ENCODE measurements around the gene ADAM30. TPM values are rescaled to one million over a fixed set of nuclear protein-coding genes. Genes with fewer than 3 reads are reported as not detected.

ADAM30 gene
- total RNA-seq, 2 experiments from 2014 or later: not detected

DNA sequence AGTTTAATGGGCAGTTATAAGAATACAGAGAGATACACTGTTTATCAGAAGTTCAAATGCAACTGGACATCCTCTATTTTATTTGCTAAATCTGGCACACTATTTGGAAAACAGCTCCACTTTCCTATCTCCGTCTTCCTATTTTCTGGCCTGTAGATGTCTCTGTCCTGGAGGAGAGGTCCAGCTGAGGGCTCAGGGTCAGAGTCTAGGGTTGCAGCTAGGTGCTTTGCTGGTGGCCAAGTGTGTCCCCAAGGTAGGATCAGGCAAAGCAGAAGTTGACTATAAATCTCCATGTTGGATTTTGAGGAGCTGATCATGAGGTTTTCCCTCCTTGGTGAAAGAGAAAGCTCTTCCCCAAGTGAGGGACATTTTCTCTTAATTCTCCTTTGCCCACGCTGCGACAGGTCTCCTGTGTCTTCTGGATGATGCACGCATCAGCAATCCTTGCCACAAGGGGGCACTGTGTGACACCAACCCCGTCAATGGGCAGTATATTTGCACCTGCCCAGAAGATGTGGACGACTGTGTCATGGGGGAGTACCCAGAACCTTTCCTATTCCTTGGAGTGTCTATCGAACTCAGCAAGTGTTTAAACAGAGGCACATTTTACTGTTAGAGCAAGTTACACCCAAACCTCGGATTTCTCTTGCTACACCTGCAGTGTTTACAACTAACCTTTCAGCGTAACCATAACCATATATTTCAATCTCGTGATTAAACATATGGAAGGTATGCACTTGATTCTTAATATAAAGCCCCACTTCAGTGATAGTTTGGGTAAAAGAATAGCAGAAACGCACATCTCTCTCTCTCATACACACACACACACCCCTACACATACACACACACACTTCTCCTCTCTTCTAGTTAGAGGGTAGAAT lies 10.2 kb downstream of the ADAM30 start:
- CTCF ChIA-PET: interaction anchor here (0.6 to 2.4 kb wide), 17 partner anchors 11 to 291 kb away, joined by 3 to 16 read pairs (median 3); partner anchors contain the start of gene PHGDH
- H3K27ac Mint-ChIP-seq: no peak overlapping the region
- intact Hi-C loops (cut with micrococcal nuclease): loop anchor here (10.0 kb wide), 1 partner anchor 259 kb away; no protein-coding TSS in a partner anchor

DNA sequence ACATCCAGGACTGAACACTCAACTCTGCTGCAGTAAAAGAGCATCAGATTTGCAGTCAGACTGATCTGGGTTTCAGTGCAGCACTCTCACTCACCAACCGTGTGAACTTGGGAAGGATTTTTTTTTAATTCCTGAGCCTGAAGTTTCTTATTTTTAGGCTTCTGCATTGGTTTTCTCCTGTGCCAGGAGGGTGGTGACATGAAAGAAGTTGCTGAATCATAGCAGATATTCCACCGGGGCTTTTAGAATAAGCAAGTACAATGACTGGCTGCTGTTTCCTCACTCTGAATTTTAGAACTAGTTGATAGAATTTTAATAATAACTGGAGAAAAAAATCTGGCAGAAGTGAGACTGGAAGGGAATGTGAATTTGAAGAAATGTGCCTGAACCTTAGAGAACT lies 11.6 kb downstream of the ADAM30 start:
- intact Hi-C loops (cut with micrococcal nuclease): loop anchor here (10.0 kb wide), 1 partner anchor 260 kb away; no protein-coding TSS in a partner anchor
- Mint-ChIP-seq H3K9me3 (peaks cover 5% of the 10 kb centered on the region), H3K4me1 (ENCODE audit: low read depth) (no peaks in the 10 kb centered on the region), H3K36me3 (ENCODE audit: low read depth) (peaks cover 5% of the 10 kb centered on the region), H3K27ac (no peak overlapping the region), H3K27me3 (ENCODE audit: low read depth) (peaks cover 9% of the 10 kb centered on the region), H3K4me3 (no peak overlapping the region)
- CTCF ChIA-PET: interaction anchor here (1.7 to 2.8 kb wide), 2 partner anchors 13 to 17 kb away, joined by 8 to 11 read pairs; no protein-coding TSS in a partner anchor
- DNase-seq: no peak

More for the DNA sequence above, 10.2 kb downstream of the ADAM30 start:
- H3K36me3 Mint-ChIP-seq (ENCODE audit: low read depth): peaks cover 5% of the 10 kb centered on the region
- peak; percentile 76 for DNase-seq
- H3K4me3 Mint-ChIP-seq: no peak overlapping the region
- peaks cover 9% of the 10 kb centered on the region for H3K27me3 Mint-ChIP-seq (ENCODE audit: low read depth)
- no peaks in the 10 kb centered on the region for H3K4me1 Mint-ChIP-seq (ENCODE audit: low read depth)
- peaks cover 5% of the 10 kb centered on the region for H3K9me3 Mint-ChIP-seq

DNA sequence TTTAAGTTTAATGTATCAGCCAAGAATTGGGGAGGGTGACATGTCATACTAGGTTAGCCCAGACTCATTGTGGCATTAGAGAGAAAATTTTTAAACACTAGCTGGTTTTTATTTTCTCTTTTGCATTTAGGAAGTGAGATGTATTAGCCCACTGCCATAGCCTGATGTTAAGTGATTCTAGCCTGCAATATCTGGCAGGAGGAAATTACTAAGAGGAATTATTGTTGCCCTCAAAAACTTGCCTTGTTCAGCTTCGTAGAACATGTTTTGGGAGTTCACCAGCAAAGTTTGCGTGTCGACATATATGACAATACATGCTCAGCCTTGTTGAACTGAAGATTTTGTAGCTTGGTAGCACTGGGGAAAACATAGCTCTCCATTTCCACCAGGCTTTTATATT lies 12.5 kb downstream of the ADAM30 start:
- Mint-ChIP-seq H3K4me3 (no peak overlapping the region), H3K9me3 (peaks cover 5% of the 10 kb centered on the region), H3K4me1 (ENCODE audit: low read depth) (no peaks in the 10 kb centered on the region), H3K27me3 (ENCODE audit: low read depth) (peaks cover 9% of the 10 kb centered on the region), H3K36me3 (ENCODE audit: low read depth) (peaks cover 5% of the 10 kb centered on the region), H3K27ac (no peak overlapping the region)
- DNase-seq: no peak
- CTCF ChIA-PET: interaction anchor here (0.7 to 2.8 kb wide), 4 partner anchors 12 to 137 kb away, joined by 3 to 11 read pairs (median 6); no protein-coding TSS in a partner anchor
- intact Hi-C loops (cut with micrococcal nuclease): loop anchor here (10.0 kb wide), 1 partner anchor 261 kb away; no protein-coding TSS in a partner anchor

DNA sequence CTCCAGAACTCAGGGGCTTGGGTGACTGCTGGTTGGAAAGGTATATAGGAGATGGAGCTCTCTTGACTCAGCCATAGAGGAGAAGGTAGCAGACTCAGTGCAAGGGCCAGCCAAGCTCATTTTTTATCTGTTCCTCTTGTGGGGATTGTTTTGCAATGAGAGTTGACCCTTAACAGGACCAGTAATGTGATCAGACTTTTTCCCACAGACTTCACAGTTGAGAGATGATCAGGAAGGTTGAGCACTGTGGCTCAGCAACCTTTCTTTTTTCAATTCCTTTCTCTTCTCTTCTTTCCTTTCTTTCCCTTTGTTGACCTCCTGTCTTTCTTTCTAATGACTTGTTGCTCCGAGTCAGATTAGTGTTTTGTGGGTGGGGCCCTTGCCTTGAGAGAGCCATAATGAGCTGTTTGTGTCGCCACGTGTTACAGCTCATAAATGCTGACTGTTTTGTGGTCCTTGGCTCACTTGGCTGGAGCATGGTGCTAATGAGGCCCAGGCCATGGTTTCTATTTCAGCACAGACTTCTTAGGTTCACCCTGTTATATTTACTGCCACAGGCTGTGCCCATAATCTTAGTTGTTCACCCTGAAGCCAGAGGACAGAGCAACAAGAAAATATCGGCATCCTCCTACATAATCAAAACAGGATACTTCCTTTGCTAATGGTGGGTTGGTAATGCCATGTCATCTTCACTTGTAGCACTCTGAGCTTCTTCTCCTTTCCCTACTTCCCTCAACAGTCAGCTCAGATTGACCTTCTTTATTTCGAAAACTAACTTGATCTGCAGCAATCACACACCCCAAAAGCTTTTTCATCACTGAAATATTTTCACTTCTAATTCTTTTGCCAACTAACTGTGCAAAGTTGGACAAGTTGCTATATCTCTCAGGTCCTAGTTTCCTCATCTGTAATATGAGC lies 13.9 kb downstream of the ADAM30 start:
- H3K4me1 Mint-ChIP-seq (ENCODE audit: low read depth): no peaks in the 10 kb centered on the region
- intact Hi-C loops (cut with micrococcal nuclease): loop anchor here (10.0 kb wide), 1 partner anchor 262 kb away; no protein-coding TSS in a partner anchor
- no peak overlapping the region for H3K27ac Mint-ChIP-seq
- H3K36me3 Mint-ChIP-seq (ENCODE audit: low read depth): no peaks in the 10 kb centered on the region
- peaks cover 9% of the 10 kb centered on the region for H3K27me3 Mint-ChIP-seq (ENCODE audit: low read depth)
- no peaks in the 10 kb centered on the region for H3K9me3 Mint-ChIP-seq
- H3K4me3 Mint-ChIP-seq: no peak overlapping the region
- DNase-seq: no peak
- CTCF ChIA-PET: interaction anchor here (0.7 to 2.8 kb wide), 4 partner anchors 10 to 124 kb away, joined by 3 to 8 read pairs (median 3); no protein-coding TSS in a partner anchor

DNA sequence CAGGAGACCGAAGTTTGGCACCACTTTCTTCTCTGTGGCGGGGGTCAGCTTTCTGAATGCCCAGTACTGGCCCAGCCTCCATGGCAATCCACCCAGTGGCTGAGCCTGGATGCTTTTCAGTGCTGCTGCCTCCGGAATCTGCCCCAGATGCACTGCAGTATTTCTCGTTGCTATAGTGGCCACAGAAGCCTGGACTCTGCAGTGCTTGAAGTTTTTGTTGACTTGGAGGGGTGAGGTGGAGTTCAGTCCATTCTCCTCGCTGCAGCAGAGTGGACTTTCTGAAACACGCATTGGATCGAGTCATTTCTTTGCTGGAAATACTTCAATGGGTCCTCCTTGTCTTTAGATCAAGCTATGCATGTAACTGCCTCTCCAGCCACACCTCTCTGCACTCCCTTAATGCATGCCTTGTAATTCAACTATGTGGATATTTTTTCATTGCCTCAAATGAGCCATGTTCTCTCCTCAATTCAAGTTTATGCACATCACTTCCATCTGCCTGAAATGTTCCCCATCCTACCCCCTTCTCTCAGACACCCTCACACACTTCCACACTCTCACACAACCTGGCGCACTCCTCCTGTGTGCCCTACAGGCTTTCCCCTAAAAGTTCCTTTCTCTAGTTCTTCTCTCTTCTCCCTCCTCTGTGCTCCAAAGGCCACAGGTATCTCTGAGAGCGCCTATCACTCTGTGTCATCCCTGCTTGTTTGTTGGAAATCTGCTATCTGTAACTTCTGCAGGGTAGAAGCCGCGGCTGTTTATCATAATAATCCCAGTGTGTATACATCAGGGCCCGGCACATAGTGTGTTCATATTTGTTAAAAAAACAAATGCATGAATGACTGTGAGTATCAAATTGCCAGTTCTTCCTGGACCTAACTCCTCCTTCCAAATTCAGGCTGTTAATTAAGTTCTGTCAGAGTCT lies 16.5 kb downstream of the ADAM30 start:
- Mint-ChIP-seq H3K4me3 (no peak overlapping the region), H3K36me3 (ENCODE audit: low read depth) (no peaks in the 10 kb centered on the region), H3K27me3 (ENCODE audit: low read depth) (no peaks in the 10 kb centered on the region), H3K27ac (no peak overlapping the region), H3K4me1 (ENCODE audit: low read depth) (no peaks in the 10 kb centered on the region), H3K9me3 (no peaks in the 10 kb centered on the region)
- no peak for DNase-seq
- CTCF ChIA-PET: interaction anchor here (0.9 to 1.1 kb wide), 2 partner anchors 9 to 21 kb away, joined by 3 to 4 read pairs; no protein-coding TSS in a partner anchor
- intact Hi-C loops (cut with micrococcal nuclease): loop anchor here (10.0 kb wide), 1 partner anchor 265 kb away; no protein-coding TSS in a partner anchor

DNA sequence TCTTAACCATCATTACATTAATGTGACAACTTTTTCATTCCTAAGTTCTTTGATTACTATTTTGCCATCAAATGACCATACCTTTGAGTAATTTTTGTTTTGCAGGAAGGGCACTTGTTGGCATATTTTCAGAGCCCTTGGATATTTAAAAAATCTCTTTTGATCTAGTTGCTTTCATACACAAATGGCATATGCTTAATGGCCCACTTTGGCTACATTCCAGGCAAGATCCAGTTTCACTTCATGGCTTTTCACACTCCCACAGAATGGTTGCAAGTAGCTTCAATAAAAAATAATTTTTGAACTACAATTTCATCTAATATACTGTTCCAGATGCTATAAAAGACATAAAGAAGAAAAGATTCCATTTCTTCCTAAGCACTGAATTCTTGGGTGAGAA lies 18.1 kb downstream of the ADAM30 start:
- H3K9me3 Mint-ChIP-seq: no peaks in the 10 kb centered on the region
- intact Hi-C loops (cut with micrococcal nuclease): no loop called here
- H3K4me3 Mint-ChIP-seq: no peak overlapping the region
- H3K36me3 Mint-ChIP-seq (ENCODE audit: low read depth): no peaks in the 10 kb centered on the region
- DNase-seq: no peak
- no peaks in the 10 kb centered on the region for H3K27me3 Mint-ChIP-seq (ENCODE audit: low read depth)
- H3K4me1 Mint-ChIP-seq (ENCODE audit: low read depth): no peaks in the 10 kb centered on the region
- H3K27ac Mint-ChIP-seq: no peak overlapping the region
- CTCF ChIA-PET: interaction anchor here (1.1 kb wide), 1 partner anchor 20 kb away, joined by 3 read pairs; no protein-coding TSS in a partner anchor

DNA sequence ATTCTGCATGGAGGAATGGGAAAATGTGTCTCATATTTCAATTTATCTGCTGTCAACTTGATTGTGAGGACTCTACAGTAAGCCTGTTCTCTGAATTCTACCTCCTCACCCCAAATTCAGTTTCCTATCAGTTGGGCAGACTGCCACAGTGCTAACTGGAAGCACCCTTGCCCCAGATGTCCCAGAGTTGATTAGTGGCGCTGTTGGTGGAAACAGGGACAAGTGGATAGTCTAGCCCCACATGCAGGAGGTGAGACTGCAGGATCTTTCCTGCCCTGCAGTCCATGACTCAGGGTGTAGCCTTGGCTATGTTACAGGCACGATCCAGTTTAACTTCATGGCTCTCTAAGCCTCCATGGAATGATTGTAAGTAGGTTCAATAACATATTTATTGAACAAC lies 22.1 kb downstream of the ADAM30 start:
- H3K4me1 Mint-ChIP-seq (ENCODE audit: low read depth): no peaks in the 10 kb centered on the region
- H3K36me3 Mint-ChIP-seq (ENCODE audit: low read depth): no peaks in the 10 kb centered on the region
- H3K27me3 Mint-ChIP-seq (ENCODE audit: low read depth): peaks cover 6% of the 10 kb centered on the region
- intact Hi-C loops (cut with micrococcal nuclease): loop anchor here (5.0 kb wide), 2 partner anchors 67 to 132 kb away; no protein-coding TSS in a partner anchor
- H3K9me3 Mint-ChIP-seq: no peaks in the 10 kb centered on the region
- CTCF ChIA-PET: interaction anchor here (0.9 kb wide), 2 partner anchors 12 to 13 kb away, joined by 3 read pairs; no protein-coding TSS in a partner anchor
- no peak overlapping the region for H3K27ac Mint-ChIP-seq
- no peak overlapping the region for H3K4me3 Mint-ChIP-seq
- DNase-seq: no peak

DNA sequence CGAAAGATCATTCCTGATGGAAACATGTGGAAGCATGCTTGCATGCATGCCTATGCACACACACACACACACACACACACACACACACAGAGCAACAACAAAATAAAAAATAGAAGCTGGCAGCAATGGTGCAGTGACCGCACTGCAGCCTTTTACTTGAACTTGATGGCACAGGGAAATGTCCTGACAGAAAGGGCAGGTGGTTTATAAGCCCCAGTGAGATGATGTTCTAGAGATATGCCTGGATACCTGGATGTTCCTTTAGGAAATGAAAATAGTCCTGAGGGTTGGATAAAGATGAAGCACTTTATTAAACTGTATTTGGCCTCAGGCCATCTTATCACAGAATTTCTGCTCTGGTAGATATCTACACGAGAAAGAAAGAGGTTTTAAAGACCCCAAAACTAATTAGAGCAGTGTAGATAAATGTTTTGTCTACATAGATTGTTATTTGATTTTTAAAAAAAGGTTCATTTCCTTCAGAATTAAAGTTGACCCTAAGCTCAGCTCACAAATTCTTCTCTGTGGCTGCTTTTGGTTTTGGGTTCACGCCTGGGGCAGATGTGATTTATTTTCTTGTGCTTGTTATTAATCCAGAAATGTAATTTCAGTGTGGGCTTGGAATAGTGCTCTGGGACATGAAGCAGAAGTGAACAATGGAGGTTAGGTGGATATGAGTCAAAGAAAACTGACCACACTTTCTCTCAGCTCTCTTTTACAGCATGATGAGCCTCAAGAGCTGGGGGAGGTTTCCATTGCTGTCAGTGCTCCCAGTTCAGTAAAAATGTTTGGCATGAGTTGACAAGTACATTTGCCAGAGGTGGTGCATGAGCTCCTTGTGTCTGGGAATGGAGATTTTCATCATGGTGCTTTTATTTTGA lies 22.9 kb downstream of the ADAM30 start:
- DNase-seq: no peak
- Mint-ChIP-seq H3K4me1 (ENCODE audit: low read depth) (no peaks in the 10 kb centered on the region), H3K4me3 (no peak overlapping the region), H3K9me3 (no peaks in the 10 kb centered on the region), H3K36me3 (ENCODE audit: low read depth) (no peaks in the 10 kb centered on the region), H3K27ac (no peak overlapping the region), H3K27me3 (ENCODE audit: low read depth) (peaks cover 6% of the 10 kb centered on the region)
- CTCF ChIA-PET: interaction anchor here (0.6 to 0.9 kb wide), 3 partner anchors 12 to 20 kb away, joined by 3 to 4 read pairs (median 3); no protein-coding TSS in a partner anchor
- intact Hi-C loops (cut with micrococcal nuclease): loop anchor here (5.0 kb wide), 2 partner anchors 66 to 131 kb away; no protein-coding TSS in a partner anchor

DNA sequence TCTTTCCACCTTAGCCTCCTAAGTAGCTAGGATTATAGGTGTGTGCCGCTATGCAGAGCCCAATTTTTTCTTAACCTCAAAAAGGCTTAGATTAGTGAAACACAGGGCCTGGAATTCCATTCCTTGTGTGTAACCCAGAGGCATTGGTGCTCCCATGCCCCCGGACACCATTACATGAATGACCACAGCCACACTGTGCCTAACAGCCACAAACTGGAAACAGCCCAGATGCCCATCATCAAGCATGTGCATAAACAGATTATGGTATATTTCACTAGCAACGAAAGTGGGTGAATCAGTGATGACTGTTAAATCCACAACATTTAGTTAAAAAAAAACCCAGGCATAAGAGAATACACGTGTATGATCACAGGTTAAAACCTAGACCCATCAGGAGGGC lies 24.4 kb downstream of the ADAM30 start:
- no peak for DNase-seq
- Mint-ChIP-seq H3K27ac (no peak overlapping the region), H3K36me3 (ENCODE audit: low read depth) (no peaks in the 10 kb centered on the region), H3K4me1 (ENCODE audit: low read depth) (no peaks in the 10 kb centered on the region), H3K9me3 (no peaks in the 10 kb centered on the region), H3K4me3 (no peak overlapping the region), H3K27me3 (ENCODE audit: low read depth) (peaks cover 6% of the 10 kb centered on the region)
- intact Hi-C loops (cut with micrococcal nuclease): loop anchor here (5.0 kb wide), 2 partner anchors 65 to 130 kb away; no protein-coding TSS in a partner anchor
- CTCF ChIA-PET: interaction anchor here (0.7 to 1.5 kb wide), 4 partner anchors 12 to 33 kb away, joined by 3 to 11 read pairs (median 4); no protein-coding TSS in a partner anchor
